GM12878 (cell line): ENCODE data around the gene CYP2J2. TPM values are rescaled to one million over a fixed set of nuclear protein-coding genes. Genes with fewer than 3 reads are reported as not detected.

ENCODE experiments used
- ATAC-seq: fragments of 200-7000 bp; cut with Tn5 transposase; 3 replicates; pipeline ENCODE4 v1.9.1; 2020; ENCODE audit warnings: mild to moderate bottlenecking, moderate library complexity
- BruUV-seq: library from RNA; stranded (reverse); fragments of 400-500 nt; replicated peaks from 2 replicates; lab custom pipeline; 2021; lab: Mats Ljungman, UMichigan
- CTCF ChIA-PET: fragments of 300-600 bp; sonication (Branson Sonifier 250); formaldehyde crosslinking; extraction: SDS; loops from one replicate; lab custom pipeline; 2021; ENCODE audit warnings: inconsistent platforms; lab: Yijun Ruan, JAX
- POLR2A ChIA-PET: fragments of 350-600 bp; formaldehyde crosslinking; extraction: SDS; loops from one replicate; lab custom pipeline; 2021; ENCODE audit warnings: inconsistent platforms; lab: Charles Lee
- RAD21 ChIA-PET: fragments of 300-600 bp; sonication (Branson Sonifier 250); formaldehyde crosslinking; loops from one replicate; lab custom pipeline; 2023; ENCODE audit warnings: antibody characterized with exemption; ENCODE audit not compliant: unreplicated experiment; lab: Charles Lee
- SMC1A ChIA-PET: fragments of 300-600 bp; sonication (Branson Sonifier 250); formaldehyde crosslinking; loops from one replicate; lab custom pipeline; 2023; ENCODE audit not compliant: unreplicated experiment, uncharacterized antibody; lab: Charles Lee
- DNase-seq: peaks from one replicate; pipeline ENCODE4 v3.0.0-alpha.2; 2011; ENCODE audit warnings: low read depth, low spot score
- FAIRE-seq: peaks from 3 replicates; lab custom pipeline; 2011; peaks lifted over from hg19 to GRCh38; lab: Jason Lieb, UNC
- H2AFZ ChIP-seq: 2 replicates; pipeline ENCODE4 v1.6.0; 2011; ENCODE audit warnings: low read depth, low read length, control low read depth; ENCODE audit not compliant: control insufficient read depth
- H3K27ac ChIP-seq: 2 replicates; pipeline ENCODE4 v1.5.1; 2011; ENCODE audit warnings: control low read depth; ENCODE audit not compliant: control insufficient read depth, insufficient read depth
- H3K27me3 ChIP-seq, 2 experiments: replicated peaks in 1 of 2; 2 replicates each; pipeline versions ENCODE4 v1.6.0 to v1.6.1; 2011; ENCODE audit warnings: low read length in 1 of 2; ENCODE audit not compliant: control insufficient read depth in 2 of 2, insufficient read depth in 2 of 2
- H3K36me3 ChIP-seq, 2 experiments: 2 replicates each; pipeline ENCODE4 v1.5.1; 2011; ENCODE audit warnings: low read length in 1 of 2; ENCODE audit not compliant: control insufficient read depth in 2 of 2, insufficient read depth in 2 of 2
- H3K4me1 ChIP-seq: 2 replicates; pipeline ENCODE4 v1.6.1; 2011; ENCODE audit warnings: mild to moderate bottlenecking, low read length, moderate library complexity, mixed read lengths; ENCODE audit not compliant: control insufficient read depth, insufficient read depth
- H3K4me2 ChIP-seq: 2 replicates; pipeline ENCODE4 v1.6.0; 2011; ENCODE audit warnings: control low read depth; ENCODE audit not compliant: control insufficient read depth, insufficient read depth
- H3K4me3 ChIP-seq: fragments of 200-600 bp; sonication (generic); 2 replicates; pipeline ENCODE4 v1.5.1; 2016
- H3K79me2 ChIP-seq: 2 replicates; pipeline ENCODE4 v1.6.0; 2011; ENCODE audit warnings: low read length; ENCODE audit not compliant: control insufficient read depth, insufficient read depth
- H3K9ac ChIP-seq: 2 replicates; pipeline ENCODE4 v1.8.0; 2011; ENCODE audit warnings: low read length, control low read depth, mixed read lengths; ENCODE audit not compliant: control insufficient read depth, insufficient read depth
- H3K9me3 ChIP-seq: replicated peaks from 3 replicates; pipeline ENCODE4 v1.5.1; 2011; ENCODE audit warnings: mild to moderate bottlenecking, low read length; ENCODE audit not compliant: control insufficient read depth, insufficient read depth
- H4K20me1 ChIP-seq: 2 replicates; pipeline ENCODE4 v1.6.0; 2011; ENCODE audit not compliant: control insufficient read depth, insufficient read depth
- CEBPB ChIP-seq, 2 experiments: fragments of 150-350 bp in 1 of 2; IDR thresholded peaks; 2 replicates each; pipeline ENCODE4 v1.6.1; 2012 to 2014; ENCODE audit warnings: low read depth in 2 of 2, low read length in 2 of 2, borderline replicate concordance in 1 of 2, inconsistent platforms in 1 of 2
- E4F1 ChIP-seq: fragments of 450-650 bp; IDR thresholded peaks from 2 replicates; pipeline ENCODE4 v1.6.1; 2018; ENCODE audit warnings: borderline replicate concordance, mild to moderate bottlenecking; ENCODE audit not compliant: partially characterized antibody
- MAX ChIP-seq: IDR thresholded peaks from 2 replicates; pipeline ENCODE4 v1.6.1; 2012; ENCODE audit warnings: low read depth, low read length, improper control_type of control experiment
- NFXL1 ChIP-seq: fragments of 450-650 bp; IDR thresholded peaks from 2 replicates; pipeline ENCODE4 v1.6.1; 2017; ENCODE audit warnings: antibody characterized with exemption, mild to moderate bottlenecking, borderline replicate concordance
- NFYB ChIP-seq: IDR thresholded peaks from 2 replicates; pipeline ENCODE4 v1.6.1; 2011; ENCODE audit warnings: low read depth, mild to moderate bottlenecking, low read length, improper control_type of control experiment, moderate library complexity; ENCODE audit not compliant: insufficient read depth
- PBX3 ChIP-seq: IDR thresholded peaks from 2 replicates; pipeline ENCODE4 v1.6.1; 2011; ENCODE audit warnings: mild to moderate bottlenecking, low read depth, low read length, moderate library complexity; ENCODE audit not compliant: insufficient replicate concordance
- POLR2AphosphoS2 ChIP-seq: IDR thresholded peaks from 2 replicates; pipeline ENCODE4 v1.6.1; 2011; ENCODE audit warnings: low read depth, mild to moderate bottlenecking, low read length, improper control_type of control experiment, moderate library complexity
- SMARCA5 ChIP-seq: fragments of 450-650 bp; IDR thresholded peaks from 2 replicates; pipeline ENCODE4 v1.6.1; 2017; ENCODE audit warnings: mild to moderate bottlenecking
- TBL1XR1 ChIP-seq: IDR thresholded peaks from 2 replicates; pipeline ENCODE4 v1.6.1; 2012; ENCODE audit warnings: low read depth, low read length, improper control_type of control experiment
- USF1 ChIP-seq: IDR thresholded peaks from 2 replicates; pipeline ENCODE4 v1.6.1; 2011; ENCODE audit warnings: borderline replicate concordance, low read depth, mild to moderate bottlenecking, moderate library complexity, mixed read lengths, low read length; ENCODE audit not compliant: insufficient read depth; ENCODE audit errors: extremely low read length
- YY1 ChIP-seq: IDR thresholded peaks from 2 replicates; pipeline ENCODE4 v1.6.1; 2011; ENCODE audit warnings: low read depth, mild to moderate bottlenecking, low read length
- WGBS: methylation state at CpG from one replicate; pipeline ENCODE4 v1.1.6; 2016; ENCODE audit warnings: low lambda C conversion rate; ENCODE audit not compliant: insufficient replicate concordance, insufficient coverage; ENCODE audit errors: missing lambda C conversion rate; 5-methylcytosine and 5-hydroxymethylcytosine counted together
- in situ Hi-C: fragments of 300-500 bp; cut with MboI; formaldehyde crosslinking; loops from 9 replicates; pipeline ENCODE4 v1.14.3; 2018; ENCODE audit warnings: mixed read lengths
- intact Hi-C: fragments of 100-400 bp; cut with micrococcal nuclease; formaldehyde crosslinking; loops from one replicate; pipeline ENCODE4 v1.14.2; 2022; ENCODE audit not compliant: unreplicated experiment
- polyA plus RNA-seq, 11 experiments: library from polyadenylated mRNA; depleted of rRNA in 4 of 11; unstranded in 6 of 11; stranded (reverse) in 5 of 11; fragments of >200 nt; fragmentation: Nextera tagmentation in 4 of 11; fragmentation: Illumina TruSeq in 1 of 11; extraction: Ambion mirVana in 4 of 11; extraction: Trizol in 1 of 11; gene quantifications; 1 replicate in 1 of 11; 2 replicates in 10 of 11; pipeline versions ENCODE4 v1.2.1 to v1.2.3, GENCODE V29; 2011 to 2016; ENCODE audit warnings: inconsistent platforms in 2 of 11, missing spikeins in 2 of 11, low read depth in 1 of 11
- total RNA-seq, 4 experiments: library from RNA; depleted of rRNA in 3 of 4; stranded (reverse); fragments of >200 nt in 3 of 4; fragmentation: Illumina TruSeq in 1 of 4; extraction: Trizol in 1 of 4; gene quantifications; 2 replicates each; pipeline versions ENCODE4 v1.2.1 to v1.2.3, GENCODE V29; 2013 to 2021
- TF ChIP-seq, protein P1 (sequence below): fragments of 450-650 bp; conservative IDR thresholded peaks from 2 replicates; pipeline ENCODE4 v1.6.1; 2017; ENCODE audit warnings: mild to moderate bottlenecking, moderate library complexity

CYP2J2 gene
- total and polyA plus RNA-seq, 10 of the 15 experiments (the other 5 are each of a cell fraction or from before 2014, with no cell fraction given) = 0.06 to 0.34 (median 0.10) TPM; not detected in 3

GRCh38 chr1:59908084-59908483 lies 18.5 kb downstream of the CYP2J2 start:
- DNase-seq = no peak
- CTCF ChIA-PET = no interaction called here

DNA sequence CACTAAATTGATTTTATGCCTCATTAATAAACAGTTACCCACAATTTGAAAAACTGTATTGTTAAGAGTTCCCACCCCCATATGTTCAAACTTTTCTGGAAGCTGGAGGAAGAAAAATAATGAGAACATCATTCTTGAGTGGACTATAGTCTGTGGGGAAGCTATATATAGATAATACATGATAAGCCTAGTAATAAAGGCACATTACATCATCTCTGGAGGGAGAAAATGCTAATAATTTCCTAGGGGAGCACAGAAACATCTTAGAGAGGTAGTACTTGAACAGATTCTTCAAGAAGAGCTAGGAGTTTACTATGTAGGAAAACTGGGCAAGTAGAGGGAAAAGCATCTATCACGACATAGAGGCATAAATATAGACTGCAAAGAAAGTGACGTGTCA lies 19.6 kb downstream of the CYP2J2 start:
- no peaks in the 10 kb centered on the region for H3K4me1 ChIP-seq
- H3K4me2 ChIP-seq = no peak overlapping the region
- H3K27ac ChIP-seq = no peak overlapping the region
- no peaks in the 10 kb centered on the region for H3K79me2 ChIP-seq
- WGBS = 22% methylated on average over 2 of the region's 2 CpGs
- BruUV-seq = no TSS peak
- ChIA-PET RAD21 (no interaction called here), POLR2A (no interaction called here), SMC1A (no interaction called here), CTCF (interaction anchor here (1.0 to 1.3 kb wide), 2 partner anchors 9 to 25 kb away, joined by 3 read pairs; no protein-coding TSS in a partner anchor)
- no peak overlapping the region for H2AFZ ChIP-seq
- no peak overlapping the region for H3K4me3 ChIP-seq
- FAIRE-seq (no peak), ATAC-seq (no peak), DNase-seq (no peak)
- no peak overlapping the region for H3K9ac ChIP-seq
- no peaks in the 10 kb centered on the region for H3K9me3 ChIP-seq
- no peaks in the 10 kb centered on the region for H4K20me1 ChIP-seq
- intact Hi-C loops = no loop called here
- in situ Hi-C loops = no loop called here
- H3K27me3 ChIP-seq = no peaks in the 10 kb centered on the region
- H3K36me3 ChIP-seq = no peaks in the 10 kb centered on the region
- TF ChIP-seq MAX (no peak), TBL1XR1 (no peak), CEBPB (IDR thresholded peaks at IDR 0.05; ENCODE audit: borderline replicate concordance in 1 of 2, low read depth in 2 of 2, low read length in 2 of 2) (no peak), E4F1 (no peak), PBX3 (no peak), USF1 (no peak), NFXL1 (no peak)
- TF ChIP-seq, protein P1, sequence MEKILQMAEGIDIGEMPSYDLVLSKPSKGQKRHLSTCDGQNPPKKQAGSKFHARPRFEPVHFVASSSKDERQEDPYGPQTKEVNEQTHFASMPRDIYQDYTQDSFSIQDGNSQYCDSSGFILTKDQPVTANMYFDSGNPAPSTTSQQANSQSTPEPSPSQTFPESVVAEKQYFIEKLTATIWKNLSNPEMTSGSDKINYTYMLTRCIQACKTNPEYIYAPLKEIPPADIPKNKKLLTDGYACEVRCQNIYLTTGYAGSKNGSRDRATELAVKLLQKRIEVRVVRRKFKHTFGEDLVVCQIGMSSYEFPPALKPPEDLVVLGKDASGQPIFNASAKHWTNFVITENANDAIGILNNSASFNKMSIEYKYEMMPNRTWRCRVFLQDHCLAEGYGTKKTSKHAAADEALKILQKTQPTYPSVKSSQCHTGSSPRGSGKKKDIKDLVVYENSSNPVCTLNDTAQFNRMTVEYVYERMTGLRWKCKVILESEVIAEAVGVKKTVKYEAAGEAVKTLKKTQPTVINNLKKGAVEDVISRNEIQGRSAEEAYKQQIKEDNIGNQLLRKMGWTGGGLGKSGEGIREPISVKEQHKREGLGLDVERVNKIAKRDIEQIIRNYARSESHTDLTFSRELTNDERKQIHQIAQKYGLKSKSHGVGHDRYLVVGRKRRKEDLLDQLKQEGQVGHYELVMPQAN = no peak

More at GRCh38 chr1:59908084-59908483, 18.5 kb downstream of the CYP2J2 start:
- Histone ChIP-seq H4K20me1 (no peaks in the 10 kb centered on the region), H2AFZ (no peak overlapping the region), H3K9ac (no peak overlapping the region)
- 13% methylated on average over 2 of the region's 2 CpGs for WGBS
- POLR2A ChIA-PET = no interaction called here
- SMC1A ChIA-PET = no interaction called here
- intact Hi-C loops = no loop called here
- no TSS peak for BruUV-seq
- no peak for TF ChIP-seq NFYB
- no peak for TF ChIP-seq SMARCA5
- no peak for TF ChIP-seq YY1
- no peak for TF ChIP-seq POLR2AphosphoS2
- TF ChIP-seq, all 136 proteins: peak for 0
- no peaks in the 10 kb centered on the region for H3K79me2 ChIP-seq
- no peak for FAIRE-seq
- no peak overlapping the region for H3K27ac ChIP-seq
- H3K36me3 ChIP-seq = no peaks in the 10 kb centered on the region
- RAD21 ChIA-PET = no interaction called here
- H3K4me1 ChIP-seq = no peaks in the 10 kb centered on the region
- H3K27me3 ChIP-seq = no peaks in the 10 kb centered on the region
- H3K9me3 ChIP-seq = no peaks in the 10 kb centered on the region
- no peak overlapping the region for H3K4me3 ChIP-seq
- in situ Hi-C loops = no loop called here
- H3K4me2 ChIP-seq = no peak overlapping the region
- ATAC-seq = no peak
